HCT116 (cell line): Measurements from ENCODE around the gene SPARCL1.

Experiments
- ATF3 ChIP-seq: IDR thresholded peaks from 2 replicates; pipeline ENCODE4 v1.6.1; 2012
- CEBPB ChIP-seq: IDR thresholded peaks from 2 replicates; pipeline ENCODE4 v1.6.1; 2012; ENCODE audit warnings: low read depth
- CTCF ChIP-seq, 3 experiments: fragments of 200-600 bp in 1 of 3; sonication (generic) in 1 of 3; IDR thresholded peaks in 2 of 3; conservative IDR thresholded peaks in 1 of 3; 2 replicates each; pipeline ENCODE4 v1.5.1; 2012 to 2017; ENCODE audit warnings: low read depth in 2 of 3, low read length in 2 of 3, antibody characterized with exemption in 1 of 3, borderline replicate concordance in 1 of 3, control low read depth in 1 of 3, mild to moderate bottlenecking in 1 of 3, mixed read lengths in 1 of 3, mixed run types in 1 of 3, moderate library complexity in 1 of 3; ENCODE audit not compliant: insufficient read depth in 1 of 3
- EGR1 ChIP-seq: IDR thresholded peaks from 2 replicates; pipeline ENCODE4 v1.6.1; 2012; ENCODE audit warnings: low read depth
- EZH2 ChIP-seq: fragments of 200-600 bp; sonication (generic); IDR thresholded peaks from 2 replicates; pipeline ENCODE4 v1.6.1; 2017; ENCODE audit warnings: antibody characterized with exemption, mixed run types
- POLR2A ChIP-seq: IDR thresholded peaks from 2 replicates; pipeline ENCODE4 v1.7.0; 2011; ENCODE audit warnings: borderline replicate concordance; ENCODE audit not compliant: insufficient read depth, insufficient read length; ENCODE audit errors: extremely low read depth
- POLR2AphosphoS5 ChIP-seq: IDR thresholded peaks from 2 replicates; pipeline ENCODE4 v1.6.1; 2011; ENCODE audit warnings: mild to moderate bottlenecking, low read depth, low read length, moderate library complexity
- SIN3A ChIP-seq: IDR thresholded peaks from 2 replicates; pipeline ENCODE4 v1.6.1; 2012; ENCODE audit warnings: low read depth
- YY1 ChIP-seq: IDR thresholded peaks from 2 replicates; pipeline ENCODE4 v1.6.1; 2011; ENCODE audit warnings: low read length, low read depth, moderate library complexity, mild to moderate bottlenecking; ENCODE audit not compliant: insufficient replicate concordance; ENCODE audit errors: extremely low read depth
- ZBTB33 ChIP-seq: IDR thresholded peaks from 2 replicates; pipeline ENCODE4 v1.6.1; 2011; ENCODE audit warnings: mild to moderate bottlenecking, low read length, moderate library complexity; ENCODE audit not compliant: insufficient replicate concordance; ENCODE audit errors: extremely low read depth
- TF ChIP-seq, protein P1 (sequence below): IDR thresholded peaks from 2 replicates; pipeline ENCODE4 v1.6.1; 2012
- TF ChIP-seq, protein P2 (sequence below): IDR thresholded peaks from 2 replicates; pipeline ENCODE4 v1.6.1; 2012; ENCODE audit warnings: low read depth

- TF ChIP-seq, protein P1, sequence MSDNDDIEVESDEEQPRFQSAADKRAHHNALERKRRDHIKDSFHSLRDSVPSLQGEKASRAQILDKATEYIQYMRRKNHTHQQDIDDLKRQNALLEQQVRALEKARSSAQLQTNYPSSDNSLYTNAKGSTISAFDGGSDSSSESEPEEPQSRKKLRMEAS: no peak
- TF ChIP-seq EZH2 (no peak), YY1 (no peak), POLR2A (no peak), EGR1 (no peak), POLR2AphosphoS5 (no peak), CTCF (IDR thresholded peaks at IDR 0.05 in 2 of 3, conservative IDR thresholded peaks at IDR 0.05 in 1 of 3; ENCODE audit: borderline replicate concordance in 1 of 3, insufficient read depth in 1 of 3, low read depth in 2 of 3, low read length in 2 of 3) (no peak), SIN3A (no peak), ZBTB33 (no peak), ATF3 (no peak), CEBPB (no peak)
- TF ChIP-seq, protein P2, sequence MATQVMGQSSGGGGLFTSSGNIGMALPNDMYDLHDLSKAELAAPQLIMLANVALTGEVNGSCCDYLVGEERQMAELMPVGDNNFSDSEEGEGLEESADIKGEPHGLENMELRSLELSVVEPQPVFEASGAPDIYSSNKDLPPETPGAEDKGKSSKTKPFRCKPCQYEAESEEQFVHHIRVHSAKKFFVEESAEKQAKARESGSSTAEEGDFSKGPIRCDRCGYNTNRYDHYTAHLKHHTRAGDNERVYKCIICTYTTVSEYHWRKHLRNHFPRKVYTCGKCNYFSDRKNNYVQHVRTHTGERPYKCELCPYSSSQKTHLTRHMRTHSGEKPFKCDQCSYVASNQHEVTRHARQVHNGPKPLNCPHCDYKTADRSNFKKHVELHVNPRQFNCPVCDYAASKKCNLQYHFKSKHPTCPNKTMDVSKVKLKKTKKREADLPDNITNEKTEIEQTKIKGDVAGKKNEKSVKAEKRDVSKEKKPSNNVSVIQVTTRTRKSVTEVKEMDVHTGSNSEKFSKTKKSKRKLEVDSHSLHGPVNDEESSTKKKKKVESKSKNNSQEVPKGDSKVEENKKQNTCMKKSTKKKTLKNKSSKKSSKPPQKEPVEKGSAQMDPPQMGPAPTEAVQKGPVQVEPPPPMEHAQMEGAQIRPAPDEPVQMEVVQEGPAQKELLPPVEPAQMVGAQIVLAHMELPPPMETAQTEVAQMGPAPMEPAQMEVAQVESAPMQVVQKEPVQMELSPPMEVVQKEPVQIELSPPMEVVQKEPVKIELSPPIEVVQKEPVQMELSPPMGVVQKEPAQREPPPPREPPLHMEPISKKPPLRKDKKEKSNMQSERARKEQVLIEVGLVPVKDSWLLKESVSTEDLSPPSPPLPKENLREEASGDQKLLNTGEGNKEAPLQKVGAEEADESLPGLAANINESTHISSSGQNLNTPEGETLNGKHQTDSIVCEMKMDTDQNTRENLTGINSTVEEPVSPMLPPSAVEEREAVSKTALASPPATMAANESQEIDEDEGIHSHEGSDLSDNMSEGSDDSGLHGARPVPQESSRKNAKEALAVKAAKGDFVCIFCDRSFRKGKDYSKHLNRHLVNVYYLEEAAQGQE: no peak
Observed at GRCh38 chr4:87524456-87524855, 4.7 kb downstream of the SPARCL1 start.
